ENCODE measurements around the gene CDIP1. TPM values are rescaled to one million over a fixed set of nuclear protein-coding genes. Genes with fewer than 3 reads are reported as not detected.

The CDIP1 gene
- total and polyA plus RNA-seq, 11 donors, result 33.3 to 51.1 (median 46.3) TPM

- Histone ChIP-seq H3K9me3 (no peaks in the 10 kb centered on the region), H3K27me3 (no peaks in the 10 kb centered on the region), H3K4me1 (peaks cover 0 to 20% (median 4%) of the 10 kb centered on the region in 12 donors), H3K27ac (peak overlapping the region in 3 of 12 donors; percentile 14 to 90 (median 34)), H3K36me3 (peaks cover 0 to 79% (median 31%) of the 10 kb centered on the region in 9 donors), H3K4me3 (no peak overlapping the region)
- no peak for ATAC-seq
- intact Hi-C loops (cut with DNase I), result no loop called here
- DNase-seq, result no peak
- TF ChIP-seq POLR2A (IDR thresholded peaks at IDR 0.05), result no peak
- TF ChIP-seq, protein P1, sequence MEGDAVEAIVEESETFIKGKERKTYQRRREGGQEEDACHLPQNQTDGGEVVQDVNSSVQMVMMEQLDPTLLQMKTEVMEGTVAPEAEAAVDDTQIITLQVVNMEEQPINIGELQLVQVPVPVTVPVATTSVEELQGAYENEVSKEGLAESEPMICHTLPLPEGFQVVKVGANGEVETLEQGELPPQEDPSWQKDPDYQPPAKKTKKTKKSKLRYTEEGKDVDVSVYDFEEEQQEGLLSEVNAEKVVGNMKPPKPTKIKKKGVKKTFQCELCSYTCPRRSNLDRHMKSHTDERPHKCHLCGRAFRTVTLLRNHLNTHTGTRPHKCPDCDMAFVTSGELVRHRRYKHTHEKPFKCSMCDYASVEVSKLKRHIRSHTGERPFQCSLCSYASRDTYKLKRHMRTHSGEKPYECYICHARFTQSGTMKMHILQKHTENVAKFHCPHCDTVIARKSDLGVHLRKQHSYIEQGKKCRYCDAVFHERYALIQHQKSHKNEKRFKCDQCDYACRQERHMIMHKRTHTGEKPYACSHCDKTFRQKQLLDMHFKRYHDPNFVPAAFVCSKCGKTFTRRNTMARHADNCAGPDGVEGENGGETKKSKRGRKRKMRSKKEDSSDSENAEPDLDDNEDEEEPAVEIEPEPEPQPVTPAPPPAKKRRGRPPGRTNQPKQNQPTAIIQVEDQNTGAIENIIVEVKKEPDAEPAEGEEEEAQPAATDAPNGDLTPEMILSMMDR (IDR thresholded peaks at IDR 0.05), result no peak
- WGBS, 4 donors, result 80 to 83% (median 82%) methylated on average over 19 to 22 of the region's 22 CpGs
Observed at GRCh38 chr16:4463522-4464163, 74.9 kb downstream of the CDIP1 start.

- 81 to 87% (median 85%) methylated on average over 17 to 27 of the region's 27 CpGs for WGBS, 4 donors
- no peaks in the 10 kb centered on the region for H3K27me3 ChIP-seq
Observed at GRCh38 chr16:4461250-4462085, 77.1 kb downstream of the CDIP1 start.

DNA sequence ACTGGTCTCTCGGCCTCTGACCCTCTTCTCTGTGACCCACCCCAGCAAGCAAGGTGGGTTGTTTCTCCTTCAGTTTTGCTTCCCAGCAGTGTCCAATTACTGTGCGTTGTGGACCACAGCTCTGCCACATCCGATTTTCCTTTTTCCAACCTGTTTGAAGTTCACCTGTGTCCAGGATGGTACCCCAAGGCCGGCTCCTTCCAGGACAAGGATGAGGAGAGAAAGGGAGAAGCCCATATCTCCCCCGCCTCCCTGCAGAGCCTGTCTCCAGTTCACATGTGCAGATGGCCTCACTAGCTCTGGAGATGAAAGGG, 77.7 kb downstream of the CDIP1 start:
- no peak overlapping the region for H3K4me3 ChIP-seq
- ATAC-seq, result no peak
- no peak for DNase-seq
- 85 to 93% (median 90%) methylated on average over 5 of the region's 5 CpGs for WGBS, 4 donors
- H3K9me3 ChIP-seq, result no peaks in the 10 kb centered on the region
- H3K36me3 ChIP-seq, result peaks cover 0 to 82% (median 56%) of the 10 kb centered on the region in 9 donors
- intact Hi-C loops (cut with DNase I), result no loop called here
- no peaks in the 10 kb centered on the region for H3K27me3 ChIP-seq
- peaks cover 0 to 20% (median 0%) of the 10 kb centered on the region in 12 donors for H3K4me1 ChIP-seq
- H3K27ac ChIP-seq, result no peak overlapping the region
- no peak for TF ChIP-seq POLR2A (IDR thresholded peaks at IDR 0.05)
- TF ChIP-seq, protein P1 (IDR thresholded peaks at IDR 0.05), result no peak

More at GRCh38 chr16:4461250-4462085, 77.1 kb downstream of the CDIP1 start:
- H3K9me3 ChIP-seq, result no peaks in the 10 kb centered on the region
- ATAC-seq, result no peak
- peaks cover 0 to 21% (median 1%) of the 10 kb centered on the region in 12 donors for H3K4me1 ChIP-seq
- no peak overlapping the region for H3K27ac ChIP-seq
- intact Hi-C loops (cut with DNase I), result no loop called here
- no peak overlapping the region for H3K4me3 ChIP-seq
- no peak for TF ChIP-seq POLR2A (IDR thresholded peaks at IDR 0.05)
- TF ChIP-seq, protein P1 (IDR thresholded peaks at IDR 0.05), result no peak
- no peak for DNase-seq
- H3K36me3 ChIP-seq, result peaks cover 0 to 82% (median 52%) of the 10 kb centered on the region in 9 donors

Other genes with a start within 250 kb of the CDIP1 start
- 10 to 100 TPM in 7 of 9 donors, 1 to 10 TPM in 2; 7.6 to 23.4 (median 12.7) TPM for gene GLIS2, start 222.7 kb downstream of the CDIP1 start, total RNA-seq
- gene GLIS2, start 222.7 kb downstream of the CDIP1 start, polyA plus RNA-seq, result 10 to 100 TPM in 1 of 2 donors, 1 to 10 TPM in 1; 7.7 to 14.2 TPM
- gene PAM16, start 187.5 kb downstream of the CDIP1 start, total RNA-seq, result 10 to 100 TPM; 32.7 to 96.9 (median 60.9) TPM
- 100 to 1,000 TPM; 109 to 210 TPM for gene PAM16, start 187.5 kb downstream of the CDIP1 start, polyA plus RNA-seq
- 10 to 100 TPM in 3 of 9 donors, 1 to 10 TPM in 6; 3.8 to 20.0 (median 6.2) TPM for gene VASN, start 166.9 kb downstream of the CDIP1 start, total RNA-seq
- gene VASN, start 166.9 kb downstream of the CDIP1 start, polyA plus RNA-seq, result 10 to 100 TPM in 1 of 2 donors, 1 to 10 TPM in 1; 6.1 to 14.9 TPM
- 10 to 100 TPM in 5 of 9 donors, 1 to 10 TPM in 4; 7.2 to 39.7 (median 10.1) TPM for gene CORO7, start 122.2 kb downstream of the CDIP1 start, total RNA-seq
- 10 to 100 TPM in 1 of 2 donors, 1 to 10 TPM in 1; 9.7 to 12.8 TPM for gene CORO7, start 122.2 kb downstream of the CDIP1 start, polyA plus RNA-seq
- 10 to 100 TPM; 47.5 to 88.4 (median 59.7) TPM for gene DNAJA3, start 112.9 kb downstream of the CDIP1 start, total RNA-seq
- 10 to 100 TPM; 47.4 to 81.8 TPM for gene DNAJA3, start 112.9 kb downstream of the CDIP1 start, polyA plus RNA-seq
- gene NMRAL1, start 64.1 kb downstream of the CDIP1 start, total RNA-seq, result 10 to 100 TPM; 12.0 to 47.5 (median 23.4) TPM
- 10 to 100 TPM; 25.4 to 28.0 TPM for gene NMRAL1, start 64.1 kb downstream of the CDIP1 start, polyA plus RNA-seq
- 100 to 1,000 TPM in 5 of 9 donors, 10 to 100 TPM in 4; 60.6 to 250 (median 117) TPM for gene HMOX2, start 62.4 kb downstream of the CDIP1 start, total RNA-seq
- 100 to 1,000 TPM; 113 to 245 TPM for gene HMOX2, start 62.4 kb downstream of the CDIP1 start, polyA plus RNA-seq
- under 1 TPM in 7 of 9 donors, not detected in 2; 0.05 to 0.19 (median 0.15) TPM for gene C16orf96, start 17.6 kb upstream of the CDIP1 start, total RNA-seq
- under 1 TPM; 0.01 to 0.04 TPM for gene C16orf96, start 17.6 kb upstream of the CDIP1 start, polyA plus RNA-seq
- 10 to 100 TPM in 8 of 9 donors, 1 to 10 TPM in 1; 9.1 to 38.9 (median 18.7) TPM for gene UBALD1, start 76.1 kb upstream of the CDIP1 start, total RNA-seq
- gene UBALD1, start 76.1 kb upstream of the CDIP1 start, polyA plus RNA-seq, result 10 to 100 TPM; 23.7 to 33.9 TPM
- gene MGRN1, start 86.1 kb upstream of the CDIP1 start, total RNA-seq, result 10 to 100 TPM; 28.5 to 75.0 (median 42.0) TPM
- 10 to 100 TPM; 17.9 to 36.9 TPM for gene MGRN1, start 86.1 kb upstream of the CDIP1 start, polyA plus RNA-seq
- 10 to 100 TPM; 33.1 to 65.2 (median 46.4) TPM for gene NUDT16L1, start 154.8 kb upstream of the CDIP1 start, total RNA-seq
- 10 to 100 TPM; 47.5 to 51.0 TPM for gene NUDT16L1, start 154.8 kb upstream of the CDIP1 start, polyA plus RNA-seq
- 10 to 100 TPM in 2 of 9 donors, 1 to 10 TPM in 7; 5.1 to 12.5 (median 8.6) TPM for gene ANKS3, start 195.5 kb upstream of the CDIP1 start, total RNA-seq
- 10 to 100 TPM in 1 of 2 donors, 1 to 10 TPM in 1; 9.8 to 12.7 TPM for gene ANKS3, start 195.5 kb upstream of the CDIP1 start, polyA plus RNA-seq
- 1 to 10 TPM in 3 of 9 donors, under 1 TPM in 6; 0.34 to 3.4 (median 0.70) TPM for gene DNAAF8, start 195.8 kb upstream of the CDIP1 start, total RNA-seq
- 1 to 10 TPM; 1.7 TPM for gene DNAAF8, start 195.8 kb upstream of the CDIP1 start, polyA plus RNA-seq
- gene ZNF500, start 228.4 kb upstream of the CDIP1 start, total RNA-seq, result 10 to 100 TPM in 1 of 9 donors, 1 to 10 TPM in 8; 4.8 to 11.6 (median 6.5) TPM
- gene ZNF500, start 228.4 kb upstream of the CDIP1 start, polyA plus RNA-seq, result 1 to 10 TPM; 5.7 to 7.1 TPM
- gene SEPTIN12, start 249.6 kb upstream of the CDIP1 start, total RNA-seq, result under 1 TPM in 1 of 9 donors, not detected in 8; 0.32 TPM
- gene SEPTIN12, start 249.6 kb upstream of the CDIP1 start, polyA plus RNA-seq, result not detected